ES-I3 (cell line): Measurements from ENCODE around the gene UACA.

Source experiments
- H3K36me3 ChIP-seq: 2 replicates; pipeline ENCODE4 v1.6.1; 2013; ENCODE audit warnings: mild to moderate bottlenecking, low read length, control low read depth, moderate library complexity; ENCODE audit not compliant: insufficient read depth
- H3K4me1 ChIP-seq: 2 replicates; pipeline ENCODE4 v1.6.1; 2013; ENCODE audit warnings: mild to moderate bottlenecking, control low read depth, low read length; ENCODE audit not compliant: insufficient read depth
- H3K9ac ChIP-seq: 2 replicates; pipeline ENCODE4 v1.6.1; 2013; ENCODE audit warnings: low read depth, mild to moderate bottlenecking, low read length, moderate library complexity
- H3K9me3 ChIP-seq: 2 replicates; pipeline ENCODE4 v1.6.1; 2013; ENCODE audit warnings: mild to moderate bottlenecking, low read length, moderate library complexity; ENCODE audit not compliant: control insufficient read depth, insufficient read depth

UACA gene

DNA sequence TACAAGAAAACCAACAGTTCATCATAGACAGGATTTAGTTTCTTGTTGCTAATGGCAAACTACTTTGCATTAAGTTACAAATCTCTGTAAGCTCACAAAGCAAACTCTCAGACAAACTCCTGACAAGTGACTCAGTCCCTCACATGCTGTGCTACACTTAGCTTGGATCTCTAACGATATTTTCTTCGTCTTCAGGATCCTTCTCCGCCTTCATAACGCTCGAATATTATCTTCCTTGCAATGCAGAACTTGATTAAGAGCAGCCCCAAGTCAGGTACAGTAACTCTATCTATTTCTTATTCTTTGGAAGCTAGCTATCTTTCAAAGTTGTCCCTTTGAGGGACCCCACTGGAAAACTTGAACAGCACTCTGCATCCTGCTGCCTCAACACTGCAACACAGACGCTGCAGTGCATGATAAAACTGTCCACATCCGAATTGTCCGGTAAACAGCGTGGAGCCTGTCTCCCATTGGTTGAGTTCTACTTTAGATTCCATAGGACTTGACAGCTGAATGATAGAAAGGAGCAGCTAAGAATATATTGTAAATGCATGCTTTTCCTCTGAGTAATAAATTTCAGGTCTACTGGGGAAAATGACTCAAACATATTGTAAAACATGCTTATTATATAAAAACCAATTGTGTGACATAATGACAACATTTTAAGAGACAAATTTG is 61.3 kb downstream of the UACA start:
- peaks cover 33% of the 10 kb centered on the region for H3K4me1 ChIP-seq
- peak overlapping the region; percentile 16; the same call in 1 of the 2 replicates for H3K9ac ChIP-seq
- H3K36me3 ChIP-seq, result no peaks in the 10 kb centered on the region
- H3K9me3 ChIP-seq, result no peaks in the 10 kb centered on the region

DNA sequence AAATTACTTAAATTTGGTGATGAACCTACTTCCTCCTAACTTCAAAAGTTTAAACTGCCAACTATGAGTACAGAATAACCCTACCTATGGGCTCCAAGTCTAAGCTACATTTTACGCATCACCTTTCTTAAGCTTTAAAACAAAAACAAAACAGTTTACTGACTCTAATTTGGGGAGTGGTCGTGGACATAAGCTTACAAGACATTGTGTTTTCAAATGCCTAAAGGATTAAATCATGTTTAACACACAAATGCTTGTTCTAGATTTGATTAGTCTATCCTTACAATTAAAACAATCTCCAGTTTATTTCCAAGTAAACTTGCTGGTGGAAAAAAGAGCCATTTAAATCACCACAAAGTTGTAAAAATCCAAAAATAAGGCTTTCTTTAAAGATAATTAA is 62.2 kb downstream of the UACA start:
- Histone ChIP-seq H3K36me3 (no peaks in the 10 kb centered on the region), H3K9ac (no peak overlapping the region), H3K9me3 (no peaks in the 10 kb centered on the region), H3K4me1 (peaks cover 33% of the 10 kb centered on the region)

DNA sequence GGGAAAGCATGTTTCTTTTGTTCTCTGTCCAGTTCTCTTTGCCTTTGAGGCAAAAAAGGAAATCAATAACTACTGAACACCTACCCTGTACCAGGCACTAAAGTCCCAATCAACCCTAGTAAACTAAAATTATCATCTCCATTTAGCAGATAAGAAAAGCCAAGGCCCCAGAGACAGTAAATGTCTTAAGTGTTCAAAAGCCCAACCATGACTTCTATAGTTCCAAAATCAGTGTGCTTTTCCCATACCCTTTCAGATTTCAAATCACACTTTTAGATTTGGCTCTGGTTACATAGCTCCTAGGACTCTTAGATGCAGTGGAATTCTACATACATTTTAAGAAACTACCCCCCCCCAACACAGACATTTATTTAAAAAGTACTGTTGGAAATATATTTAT is 63.5 kb downstream of the UACA start:
- Histone ChIP-seq H3K9me3 (no peaks in the 10 kb centered on the region), H3K36me3 (no peaks in the 10 kb centered on the region), H3K9ac (no peak overlapping the region), H3K4me1 (peaks cover 33% of the 10 kb centered on the region)

DNA sequence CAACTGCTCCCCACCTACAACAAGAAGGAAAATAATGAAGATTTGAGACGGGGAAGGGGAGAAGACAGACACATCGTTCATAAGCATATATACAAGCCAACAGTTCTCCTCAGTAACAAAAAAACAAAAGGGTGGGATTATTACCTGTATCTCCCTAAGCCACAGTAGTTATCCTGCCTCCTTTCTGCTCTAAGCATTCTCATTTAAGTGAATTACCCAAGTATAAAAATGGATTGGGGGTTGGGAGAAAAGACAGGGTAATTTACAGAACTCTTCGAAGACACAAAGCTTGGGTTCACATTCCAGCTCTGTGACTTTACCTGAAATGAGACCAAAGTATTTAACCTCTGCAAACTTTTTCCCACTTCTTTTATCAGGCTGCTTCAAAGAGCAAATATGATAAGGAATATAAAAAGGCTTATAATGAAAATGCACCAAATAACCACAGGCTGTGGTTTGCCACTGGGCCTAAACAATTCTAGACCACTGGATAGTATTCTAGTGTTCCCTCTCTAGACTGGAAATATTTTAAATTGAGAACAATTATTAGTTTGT is 64.4 kb downstream of the UACA start:
- Histone ChIP-seq H3K4me1 (peaks cover 33% of the 10 kb centered on the region), H3K9me3 (no peaks in the 10 kb centered on the region), H3K9ac (no peak overlapping the region), H3K36me3 (no peaks in the 10 kb centered on the region)

DNA sequence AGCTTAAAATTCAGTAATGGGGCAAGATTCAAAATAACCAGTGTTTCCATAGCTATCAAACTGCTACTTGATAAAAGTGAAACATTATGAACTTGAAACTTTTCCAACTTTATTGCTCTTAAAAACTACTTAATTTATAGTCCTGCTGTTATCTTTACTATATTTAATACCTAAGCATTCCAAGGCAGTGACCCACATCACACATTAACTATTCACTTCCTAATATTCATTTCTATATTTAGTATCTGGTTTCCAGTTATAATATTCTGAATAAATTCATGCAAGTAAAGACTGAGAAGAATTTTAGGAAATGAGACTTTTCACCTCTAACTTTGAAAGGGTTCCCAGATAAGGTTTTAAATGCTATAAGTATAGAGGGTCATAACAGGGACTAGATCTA is 64.9 kb downstream of the UACA start:
- peaks cover 30% of the 10 kb centered on the region for H3K4me1 ChIP-seq
- H3K9ac ChIP-seq, result no peak overlapping the region
- H3K36me3 ChIP-seq, result no peaks in the 10 kb centered on the region
- H3K9me3 ChIP-seq, result no peaks in the 10 kb centered on the region

DNA sequence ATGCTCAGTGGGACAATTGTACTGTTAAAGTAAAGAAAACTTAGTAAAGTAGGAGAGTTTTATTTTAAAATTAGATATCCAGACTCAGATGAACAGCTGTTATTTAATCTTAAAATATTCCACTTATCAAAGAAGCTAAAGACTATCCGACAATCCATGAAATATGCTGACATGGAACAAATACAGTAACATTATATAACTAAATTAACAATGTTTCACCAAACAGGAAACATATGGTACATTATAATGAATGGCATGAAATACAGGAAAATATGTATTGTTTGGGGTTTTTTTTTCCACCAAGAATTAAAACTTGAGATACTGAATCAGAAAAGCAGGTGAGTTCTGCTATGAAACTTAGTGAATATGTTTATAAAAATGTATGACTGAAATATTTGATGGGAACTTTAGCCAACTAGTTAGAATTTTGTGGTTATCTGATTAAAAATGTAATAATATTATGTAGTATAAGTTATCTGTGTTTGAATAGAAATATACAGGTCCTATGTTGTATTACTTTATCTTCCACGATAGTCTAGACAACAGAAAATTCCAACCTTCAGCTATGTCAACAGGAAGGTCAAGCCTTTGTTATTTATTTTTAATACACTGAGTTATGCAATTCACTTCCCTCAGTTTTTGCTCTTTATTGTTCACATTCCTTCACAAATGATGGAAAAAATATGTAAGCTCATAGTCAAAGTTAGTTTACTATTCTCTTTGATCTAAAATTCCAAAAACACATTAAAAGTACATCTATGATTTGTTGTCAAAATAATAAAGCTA is 72.7 kb downstream of the UACA start:
- Histone ChIP-seq H3K36me3 (no peaks in the 10 kb centered on the region; the same call in 1 of the 2 replicates), H3K9me3 (no peaks in the 10 kb centered on the region), H3K4me1 (peaks cover 12% of the 10 kb centered on the region; the same call in 1 of the 2 replicates), H3K9ac (no peak overlapping the region)

DNA sequence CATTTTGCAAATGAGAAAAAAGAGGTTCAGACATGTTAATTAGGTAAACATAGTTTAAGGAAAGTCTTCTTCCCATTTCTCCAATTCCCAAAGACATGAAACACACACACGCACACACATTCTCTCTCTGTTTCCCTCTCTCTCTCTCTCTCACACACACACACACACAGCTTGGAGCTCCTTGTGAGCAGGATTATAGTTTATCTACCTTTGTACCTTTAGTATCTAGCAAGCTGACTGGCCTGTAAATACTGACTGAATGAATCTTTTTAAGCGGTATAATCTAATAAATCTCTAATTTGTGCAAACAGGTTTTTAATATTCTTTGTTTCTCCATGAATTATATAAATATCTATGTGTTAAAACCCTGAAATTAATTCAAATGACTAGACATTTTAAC is 73.3 kb downstream of the UACA start:
- no peaks in the 10 kb centered on the region for H3K9me3 ChIP-seq
- H3K9ac ChIP-seq, result no peak overlapping the region
- no peaks in the 10 kb centered on the region; the same call in 1 of the 2 replicates for H3K36me3 ChIP-seq
- H3K4me1 ChIP-seq, result peaks cover 12% of the 10 kb centered on the region; the same call in 1 of the 2 replicates

DNA sequence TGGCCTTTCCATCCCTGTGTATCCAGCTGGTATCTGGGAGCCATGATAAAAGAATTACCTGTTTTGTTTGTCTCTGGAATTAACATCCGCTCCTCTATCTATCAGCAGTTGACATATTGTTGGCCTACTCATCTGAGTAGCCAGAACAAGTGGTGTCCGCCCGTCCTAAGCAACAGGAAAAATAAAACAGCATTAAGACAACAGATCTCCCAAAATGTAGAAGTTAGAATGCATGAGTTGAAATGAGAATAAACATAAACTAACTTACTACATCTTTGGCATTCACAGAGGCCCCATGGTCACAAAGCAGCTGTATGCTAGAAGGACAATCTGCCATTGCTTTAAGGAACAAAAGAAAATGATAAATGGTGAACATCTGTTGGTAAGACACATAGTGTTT is 75.9 kb downstream of the UACA start:
- peaks cover 12% of the 10 kb centered on the region; the same call in 1 of the 2 replicates for H3K4me1 ChIP-seq
- no peaks in the 10 kb centered on the region for H3K9me3 ChIP-seq
- H3K9ac ChIP-seq, result no peak overlapping the region
- no peaks in the 10 kb centered on the region; the same call in 1 of the 2 replicates for H3K36me3 ChIP-seq

DNA sequence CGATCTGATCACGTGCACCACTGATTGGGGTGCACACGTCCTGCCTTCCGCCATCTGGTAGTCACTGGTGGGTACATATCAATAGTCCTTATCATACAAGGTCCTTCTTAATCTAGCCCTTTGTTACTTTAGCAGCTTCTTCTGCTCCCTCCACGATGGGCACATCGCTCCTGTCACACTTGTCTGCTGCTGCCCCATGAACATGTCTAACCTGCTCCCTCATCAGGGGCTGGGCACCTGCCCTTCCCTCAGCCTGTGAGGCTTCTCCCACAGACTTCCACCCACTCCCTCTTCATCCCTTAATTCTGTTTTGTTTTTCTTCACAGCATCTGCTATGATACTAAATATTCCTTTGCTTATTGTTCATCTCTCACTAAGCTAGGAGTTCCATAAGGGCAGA is 82.5 kb downstream of the UACA start:
- Histone ChIP-seq H3K4me1 (no peaks in the 10 kb centered on the region), H3K9ac (no peak overlapping the region), H3K9me3 (no peaks in the 10 kb centered on the region), H3K36me3 (no peaks in the 10 kb centered on the region)

DNA sequence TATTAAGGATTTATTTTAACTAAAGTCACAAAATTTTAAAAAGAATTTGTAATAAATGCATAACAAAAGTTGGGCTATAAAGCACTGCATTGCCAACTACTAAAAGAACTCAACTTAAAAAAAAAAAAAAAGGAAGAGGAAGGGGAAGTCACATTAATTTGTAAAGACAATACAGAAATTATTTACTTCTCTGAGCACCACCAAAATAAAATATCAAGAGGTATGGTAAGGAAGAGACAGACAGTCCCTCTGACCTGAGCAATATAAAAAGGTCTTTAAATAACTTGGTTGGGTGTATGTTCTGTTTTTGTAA is 83.5 kb downstream of the UACA start:
- H3K9me3 ChIP-seq, result no peaks in the 10 kb centered on the region
- no peaks in the 10 kb centered on the region for H3K4me1 ChIP-seq
- no peaks in the 10 kb centered on the region for H3K36me3 ChIP-seq
- no peak overlapping the region for H3K9ac ChIP-seq

DNA sequence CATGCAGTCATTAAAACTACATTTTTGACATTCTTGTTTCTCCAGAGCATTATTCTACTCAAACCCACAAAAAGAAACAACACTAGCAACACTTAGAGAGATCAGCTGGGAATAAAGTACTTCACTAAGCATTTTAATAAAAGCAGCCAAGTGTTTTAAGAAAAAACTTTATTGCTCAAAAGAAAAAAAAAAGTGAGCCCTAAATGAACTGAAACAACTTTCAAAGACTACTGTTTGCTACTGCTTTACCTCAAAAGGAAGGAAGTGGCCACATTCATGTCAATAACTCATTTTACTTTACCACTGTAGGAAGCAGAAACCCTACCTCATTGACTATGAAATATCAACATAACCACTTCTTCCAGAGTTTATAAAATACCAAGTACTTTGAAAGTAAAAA is 91.3 kb downstream of the UACA start:
- no peak overlapping the region for H3K9ac ChIP-seq
- H3K9me3 ChIP-seq, result no peaks in the 10 kb centered on the region
- H3K4me1 ChIP-seq, result peaks cover 40% of the 10 kb centered on the region
- no peaks in the 10 kb centered on the region for H3K36me3 ChIP-seq

DNA sequence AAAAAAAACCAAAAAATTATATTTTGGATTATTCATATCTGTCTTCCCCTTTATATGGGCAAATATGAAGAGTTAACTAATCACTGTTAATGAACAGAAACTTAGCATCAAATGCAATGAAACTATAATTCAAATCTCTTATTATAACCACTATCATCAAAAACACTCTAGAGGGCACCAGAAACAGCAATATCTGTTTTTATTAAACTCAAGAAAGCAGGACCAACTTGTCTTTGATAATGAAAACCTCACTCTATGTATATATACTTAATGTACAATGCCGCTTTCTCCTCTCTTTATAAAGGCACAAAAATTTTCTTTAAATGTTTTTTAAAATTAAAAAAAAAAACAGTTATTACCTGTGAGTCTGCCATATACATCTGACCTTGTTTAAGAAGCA is 92.7 kb downstream of the UACA start:
- peaks cover 46% of the 10 kb centered on the region for H3K4me1 ChIP-seq
- H3K9ac ChIP-seq, result no peak overlapping the region
- no peaks in the 10 kb centered on the region for H3K9me3 ChIP-seq
- no peaks in the 10 kb centered on the region for H3K36me3 ChIP-seq

DNA sequence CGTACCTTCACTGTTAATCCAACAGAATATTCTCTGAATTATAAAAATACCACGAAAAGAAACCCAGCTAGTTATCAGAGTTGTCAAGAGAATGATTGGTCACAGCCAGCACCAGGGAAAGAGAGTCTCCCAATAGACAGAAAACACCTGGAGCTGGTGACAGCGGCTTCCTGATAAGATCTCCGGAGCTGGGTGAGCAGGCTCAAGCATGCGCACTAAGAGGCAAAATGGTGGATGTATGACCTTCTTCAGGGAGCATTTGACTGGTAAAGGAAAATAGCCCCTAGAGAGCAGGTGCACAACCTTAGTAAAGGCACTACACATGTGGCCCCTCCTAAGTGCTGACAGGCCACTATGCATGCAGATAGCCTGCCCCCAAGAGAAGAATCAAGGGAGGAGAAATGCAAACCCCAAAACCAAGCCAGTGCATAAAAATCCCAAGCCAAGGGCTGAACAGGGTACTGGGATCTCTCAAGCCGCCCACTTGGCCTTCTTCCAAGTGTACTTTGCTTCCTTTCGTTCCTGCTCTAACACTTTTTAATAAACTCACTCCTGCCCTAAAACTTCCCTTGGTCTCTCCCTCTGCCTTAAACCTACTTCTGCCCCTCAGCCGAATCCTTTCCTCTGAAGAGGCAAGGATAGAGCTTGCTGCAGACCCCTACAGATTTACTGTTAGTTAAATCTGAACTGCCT is 93.2 kb downstream of the UACA start:
- no peaks in the 10 kb centered on the region for H3K9me3 ChIP-seq
- no peak overlapping the region for H3K9ac ChIP-seq
- peaks cover 46% of the 10 kb centered on the region for H3K4me1 ChIP-seq
- no peaks in the 10 kb centered on the region for H3K36me3 ChIP-seq

DNA sequence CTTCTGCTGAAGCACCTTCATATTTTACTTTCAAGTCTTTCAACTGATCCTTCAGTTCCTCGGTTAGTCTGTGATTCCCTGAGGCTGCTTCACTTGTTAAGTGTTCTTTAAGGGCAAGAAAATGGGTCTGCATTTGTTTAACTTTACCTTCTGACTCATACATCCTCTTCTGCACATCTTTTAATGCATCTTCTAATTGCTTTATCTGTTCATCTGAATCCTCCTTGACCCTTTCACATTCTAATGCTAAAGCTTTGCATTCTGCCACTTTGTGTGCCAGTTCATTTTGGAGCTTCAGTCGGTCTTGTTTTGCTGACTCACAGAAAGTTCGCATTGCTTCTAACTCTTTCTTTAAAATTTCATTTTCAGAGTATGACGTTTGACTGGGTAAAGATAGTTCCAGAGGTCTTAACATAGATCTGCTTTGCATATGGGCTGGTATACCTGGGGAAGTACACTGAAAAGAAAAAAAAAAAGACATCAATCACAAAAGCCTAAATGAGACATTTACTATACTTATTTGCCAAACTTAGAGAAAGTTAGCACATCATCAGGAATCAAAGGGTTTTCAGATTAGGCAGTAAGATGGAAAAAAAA is 94.3 kb downstream of the UACA start:
- H3K36me3 ChIP-seq, result no peaks in the 10 kb centered on the region
- peaks cover 46% of the 10 kb centered on the region for H3K4me1 ChIP-seq
- no peak overlapping the region for H3K9ac ChIP-seq
- no peaks in the 10 kb centered on the region for H3K9me3 ChIP-seq
